D721Med (cell line): Measurements from ENCODE around the gene TUBGCP6.

Source experiments
- DNase-seq: peaks from one replicate; pipeline ENCODE4 v3.0.0; 2011; ENCODE audit warnings: low spot score; ENCODE audit not compliant: insufficient read length
- FAIRE-seq: peaks from 2 replicates; lab custom pipeline; 2011; peaks lifted over from hg19 to GRCh38; lab: Jason Lieb, UNC
- TF ChIP-seq, protein P1 (sequence below): IDR thresholded peaks from 2 replicates; pipeline ENCODE4 v1.5.1; 2012; ENCODE audit warnings: mild to moderate bottlenecking, control low read depth; ENCODE audit not compliant: insufficient read depth; ENCODE audit errors: missing control alignments

The TUBGCP6 gene

GRCh38 chr22:50192436-50193204, 52.2 kb downstream of the TUBGCP6 start:
- DNase-seq (no peak), FAIRE-seq (no peak)
- TF ChIP-seq, protein P1, sequence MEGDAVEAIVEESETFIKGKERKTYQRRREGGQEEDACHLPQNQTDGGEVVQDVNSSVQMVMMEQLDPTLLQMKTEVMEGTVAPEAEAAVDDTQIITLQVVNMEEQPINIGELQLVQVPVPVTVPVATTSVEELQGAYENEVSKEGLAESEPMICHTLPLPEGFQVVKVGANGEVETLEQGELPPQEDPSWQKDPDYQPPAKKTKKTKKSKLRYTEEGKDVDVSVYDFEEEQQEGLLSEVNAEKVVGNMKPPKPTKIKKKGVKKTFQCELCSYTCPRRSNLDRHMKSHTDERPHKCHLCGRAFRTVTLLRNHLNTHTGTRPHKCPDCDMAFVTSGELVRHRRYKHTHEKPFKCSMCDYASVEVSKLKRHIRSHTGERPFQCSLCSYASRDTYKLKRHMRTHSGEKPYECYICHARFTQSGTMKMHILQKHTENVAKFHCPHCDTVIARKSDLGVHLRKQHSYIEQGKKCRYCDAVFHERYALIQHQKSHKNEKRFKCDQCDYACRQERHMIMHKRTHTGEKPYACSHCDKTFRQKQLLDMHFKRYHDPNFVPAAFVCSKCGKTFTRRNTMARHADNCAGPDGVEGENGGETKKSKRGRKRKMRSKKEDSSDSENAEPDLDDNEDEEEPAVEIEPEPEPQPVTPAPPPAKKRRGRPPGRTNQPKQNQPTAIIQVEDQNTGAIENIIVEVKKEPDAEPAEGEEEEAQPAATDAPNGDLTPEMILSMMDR = no peak

DNA sequence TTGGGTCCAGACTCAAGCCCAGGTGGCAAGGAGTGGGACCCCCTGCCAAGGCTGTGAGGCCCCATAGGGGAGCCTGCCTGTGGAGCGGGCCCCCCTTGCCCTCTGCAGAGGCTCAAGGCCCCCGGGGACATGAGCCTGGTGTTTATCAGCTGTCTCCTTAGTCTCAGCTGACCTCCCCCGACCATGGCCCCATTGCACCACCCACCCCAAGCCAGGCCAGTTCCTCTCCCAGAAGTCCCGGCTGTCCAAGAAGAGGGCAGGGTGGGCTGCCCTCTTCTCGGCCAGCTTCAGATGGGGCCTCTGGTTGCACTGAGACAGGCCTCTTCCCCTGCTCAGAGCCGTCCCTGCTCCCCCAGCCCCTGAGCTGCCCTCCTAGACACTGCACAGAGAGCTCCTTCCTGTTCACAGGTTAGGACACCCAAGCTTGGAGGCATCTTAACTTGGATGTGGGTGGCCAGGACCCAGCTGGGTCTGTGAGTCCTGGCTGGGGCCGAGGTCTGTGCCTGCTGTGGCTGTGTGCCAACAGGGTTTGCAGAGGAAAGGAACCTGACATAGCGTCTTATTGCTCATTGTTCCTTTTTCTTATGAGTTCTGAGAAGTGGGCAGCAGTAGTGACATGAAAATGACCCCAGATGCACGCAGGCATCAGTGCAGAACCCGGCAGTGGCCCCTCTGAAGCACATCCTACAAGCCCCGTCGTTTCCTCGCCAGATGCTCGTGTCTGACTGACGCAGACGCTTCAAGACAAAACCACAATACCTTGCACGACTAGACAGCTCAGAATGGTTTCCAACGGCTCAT, 53.7 kb downstream of the TUBGCP6 start:
- DNase-seq (no peak), FAIRE-seq (no peak)
- TF ChIP-seq, protein P1 = no peak

DNA sequence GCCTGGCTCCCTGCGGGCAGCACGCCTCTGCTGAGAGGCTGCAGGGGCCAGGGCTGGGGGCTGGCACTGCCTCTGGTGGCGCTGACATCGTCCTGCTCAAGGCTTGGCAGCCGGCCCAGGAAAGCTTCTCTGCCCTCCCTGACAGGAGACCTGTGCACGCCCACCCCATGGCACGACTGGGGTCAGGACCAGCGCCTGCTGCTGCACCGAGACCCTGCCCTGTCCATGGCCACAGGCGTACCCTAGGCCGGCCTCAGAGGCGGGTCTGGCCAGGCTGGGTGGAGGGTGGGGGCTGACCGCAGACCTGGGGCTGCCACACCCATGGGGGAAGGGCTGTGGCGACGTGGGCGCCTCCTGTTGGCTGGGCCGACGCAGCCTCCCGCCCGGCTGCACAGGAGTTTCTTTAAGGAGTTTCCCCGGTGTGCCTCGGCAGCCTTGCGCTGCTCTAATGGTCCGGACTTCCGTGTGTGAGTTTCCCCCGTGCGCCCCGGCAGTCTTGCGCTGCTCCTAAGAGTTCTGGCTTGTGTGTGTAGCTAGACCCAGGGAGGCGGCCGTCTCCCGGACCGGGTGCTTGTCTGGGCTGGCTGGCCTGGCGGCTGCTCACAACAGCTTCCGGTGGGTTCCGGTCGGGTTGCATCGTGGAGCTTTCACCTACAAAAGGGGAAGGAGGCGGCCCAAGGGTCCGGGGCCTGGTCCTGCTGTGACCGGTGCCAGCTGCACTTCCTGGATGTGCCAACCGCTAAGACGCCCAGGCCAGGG, 54.5 kb downstream of the TUBGCP6 start:
- DNase-seq (no peak), FAIRE-seq (no peak)
- TF ChIP-seq, protein P1 = no peak

GRCh38 chr22:50189849-50190181, 55.0 kb downstream of the TUBGCP6 start:
- TF ChIP-seq, protein P1 = no peak
- DNase-seq (no peak), FAIRE-seq (no peak)

GRCh38 chr22:50189184-50189848, 55.5 kb downstream of the TUBGCP6 start:
- DNase-seq = no peak

DNA sequence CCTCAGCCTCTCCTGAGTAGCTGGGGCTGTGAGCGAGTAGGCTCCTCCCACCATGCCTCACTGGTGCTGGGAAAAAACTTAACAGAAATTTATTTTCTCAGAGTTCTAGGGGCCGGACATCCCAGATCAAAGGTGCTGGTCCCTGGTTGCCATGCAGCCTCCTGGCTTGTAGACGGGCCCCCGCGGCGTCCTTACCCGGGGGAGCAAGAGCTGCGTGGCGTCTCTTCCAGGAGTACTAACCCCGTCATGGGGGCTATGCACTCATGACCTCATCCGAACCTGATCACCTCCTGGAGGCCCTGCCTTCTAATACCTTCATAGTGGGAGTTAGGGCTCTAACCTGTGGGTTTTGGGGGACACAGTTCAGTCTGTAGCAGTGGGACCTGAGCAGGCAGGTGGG, 56.5 kb downstream of the TUBGCP6 start:
- no peak for FAIRE-seq

More at GRCh38 chr22:50189184-50189848, 55.5 kb downstream of the TUBGCP6 start:
- FAIRE-seq = no peak
- TF ChIP-seq, protein P1 = no peak

More for the DNA sequence above, 56.5 kb downstream of the TUBGCP6 start:
- no peak for DNase-seq
- TF ChIP-seq, protein P1 = no peak
